AG09319 (cell line): ENCODE measurements around the gene DDI1.

Experiments used
- DNase-seq: peaks from one replicate; pipeline ENCODE4 v3.0.0-alpha.2; 2010; ENCODE audit warnings: low read depth; ENCODE audit errors: extremely low read depth
- TF ChIP-seq, protein P1 (sequence below): IDR thresholded peaks from 2 replicates; pipeline ENCODE4 v1.5.1; 2011; ENCODE audit warnings: low read depth, mild to moderate bottlenecking, inconsistent platforms, low read length, moderate library complexity

DDI1 gene

DNA sequence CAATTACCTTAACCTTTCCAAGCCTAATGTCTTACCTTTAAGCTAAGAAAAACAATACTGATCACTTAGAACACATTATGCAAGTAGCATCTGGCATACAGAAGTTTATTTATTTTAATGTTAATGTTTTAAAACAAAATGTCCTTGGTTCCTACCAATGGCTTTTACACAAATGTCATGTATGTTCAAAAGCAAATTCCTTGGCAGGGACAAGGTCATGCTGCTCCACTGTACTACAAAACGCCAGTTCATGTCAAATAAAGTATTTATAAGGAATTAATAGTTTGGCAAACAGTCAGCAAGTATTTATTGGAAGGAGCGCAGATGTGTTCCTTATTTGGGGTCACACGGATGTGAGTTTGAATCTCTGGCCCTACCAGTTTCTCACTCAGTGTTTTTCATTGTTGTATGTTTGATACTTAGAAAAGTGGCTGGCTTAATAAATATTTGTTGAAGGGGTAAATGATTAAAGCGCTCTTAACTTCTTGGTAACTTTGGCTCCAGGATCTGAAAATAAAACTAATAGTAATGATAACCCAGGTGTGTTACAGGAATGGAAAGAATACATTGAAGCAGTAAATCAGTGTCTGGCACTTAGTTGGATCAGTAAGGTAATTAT lies 18.6 kb downstream of the DDI1 start:
- TF ChIP-seq, protein P1, sequence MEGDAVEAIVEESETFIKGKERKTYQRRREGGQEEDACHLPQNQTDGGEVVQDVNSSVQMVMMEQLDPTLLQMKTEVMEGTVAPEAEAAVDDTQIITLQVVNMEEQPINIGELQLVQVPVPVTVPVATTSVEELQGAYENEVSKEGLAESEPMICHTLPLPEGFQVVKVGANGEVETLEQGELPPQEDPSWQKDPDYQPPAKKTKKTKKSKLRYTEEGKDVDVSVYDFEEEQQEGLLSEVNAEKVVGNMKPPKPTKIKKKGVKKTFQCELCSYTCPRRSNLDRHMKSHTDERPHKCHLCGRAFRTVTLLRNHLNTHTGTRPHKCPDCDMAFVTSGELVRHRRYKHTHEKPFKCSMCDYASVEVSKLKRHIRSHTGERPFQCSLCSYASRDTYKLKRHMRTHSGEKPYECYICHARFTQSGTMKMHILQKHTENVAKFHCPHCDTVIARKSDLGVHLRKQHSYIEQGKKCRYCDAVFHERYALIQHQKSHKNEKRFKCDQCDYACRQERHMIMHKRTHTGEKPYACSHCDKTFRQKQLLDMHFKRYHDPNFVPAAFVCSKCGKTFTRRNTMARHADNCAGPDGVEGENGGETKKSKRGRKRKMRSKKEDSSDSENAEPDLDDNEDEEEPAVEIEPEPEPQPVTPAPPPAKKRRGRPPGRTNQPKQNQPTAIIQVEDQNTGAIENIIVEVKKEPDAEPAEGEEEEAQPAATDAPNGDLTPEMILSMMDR = no peak
- no peak for DNase-seq

DNA sequence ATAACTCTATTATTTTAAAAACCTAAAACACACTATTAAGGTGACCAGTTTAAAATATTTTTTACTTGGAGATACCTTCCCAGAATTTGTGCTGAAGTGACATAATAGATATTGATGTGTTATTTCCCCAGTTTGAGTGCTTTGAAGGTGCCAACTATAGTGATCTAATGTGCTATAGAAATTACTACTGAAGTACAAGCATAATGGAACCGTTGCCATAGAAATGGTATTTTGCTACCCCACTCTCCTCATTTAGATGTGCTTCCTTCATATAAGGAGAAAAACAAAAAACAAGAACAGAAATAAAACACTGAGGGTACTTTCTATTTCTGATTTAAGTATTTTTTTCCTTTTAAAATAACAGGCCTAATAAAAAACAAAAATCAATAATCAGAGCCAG lies 19.2 kb downstream of the DDI1 start:
- TF ChIP-seq, protein P1 = no peak
- no peak for DNase-seq

DNA sequence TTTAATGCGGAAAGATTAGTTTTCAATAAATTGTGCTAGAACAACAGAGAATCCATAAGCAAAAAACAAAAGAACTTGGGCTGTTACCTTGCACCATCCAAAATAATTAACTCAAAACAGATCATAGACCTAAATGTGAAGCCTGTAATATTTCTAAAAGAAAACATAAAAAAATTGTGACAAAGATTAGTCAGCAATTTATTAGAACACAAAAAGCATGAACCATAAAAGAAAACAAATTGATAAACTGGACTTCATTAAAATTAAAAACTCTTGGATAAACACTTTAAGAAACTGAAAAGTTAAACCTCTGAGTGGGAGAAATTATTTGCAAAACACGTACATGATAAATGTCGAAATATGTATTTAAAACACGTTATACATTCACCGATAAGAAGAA lies 21.5 kb downstream of the DDI1 start:
- no peak for DNase-seq
- TF ChIP-seq, protein P1 = no peak

DNA sequence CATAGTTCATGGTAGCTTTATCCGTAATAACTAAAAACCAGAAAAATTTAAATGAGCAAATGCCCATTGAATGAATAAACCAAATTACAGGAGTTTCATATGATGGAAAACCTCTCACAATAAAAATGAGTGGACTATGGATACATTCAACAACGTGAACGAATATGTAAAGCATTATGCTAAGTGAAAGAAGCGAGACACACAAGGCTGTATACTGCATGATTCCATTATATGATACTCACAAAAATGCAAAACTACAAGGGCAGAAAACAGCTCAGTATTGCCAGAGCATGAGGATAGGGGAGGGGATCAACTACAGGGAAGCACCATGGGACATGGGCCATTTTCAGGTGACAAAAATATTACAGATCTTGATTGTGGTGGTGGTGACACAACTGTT lies 22.2 kb downstream of the DDI1 start:
- TF ChIP-seq, protein P1 = no peak
- no peak for DNase-seq

- DNase-seq = no peak
- TF ChIP-seq, protein P1 = no peak
These were observed 23.8 kb downstream of the DDI1 start for GRCh38 chr11:104060004-104060794.

GRCh38 chr11:104060820-104061219 lies 24.4 kb downstream of the DDI1 start:
- TF ChIP-seq, protein P1 = no peak
- no peak for DNase-seq

DNA sequence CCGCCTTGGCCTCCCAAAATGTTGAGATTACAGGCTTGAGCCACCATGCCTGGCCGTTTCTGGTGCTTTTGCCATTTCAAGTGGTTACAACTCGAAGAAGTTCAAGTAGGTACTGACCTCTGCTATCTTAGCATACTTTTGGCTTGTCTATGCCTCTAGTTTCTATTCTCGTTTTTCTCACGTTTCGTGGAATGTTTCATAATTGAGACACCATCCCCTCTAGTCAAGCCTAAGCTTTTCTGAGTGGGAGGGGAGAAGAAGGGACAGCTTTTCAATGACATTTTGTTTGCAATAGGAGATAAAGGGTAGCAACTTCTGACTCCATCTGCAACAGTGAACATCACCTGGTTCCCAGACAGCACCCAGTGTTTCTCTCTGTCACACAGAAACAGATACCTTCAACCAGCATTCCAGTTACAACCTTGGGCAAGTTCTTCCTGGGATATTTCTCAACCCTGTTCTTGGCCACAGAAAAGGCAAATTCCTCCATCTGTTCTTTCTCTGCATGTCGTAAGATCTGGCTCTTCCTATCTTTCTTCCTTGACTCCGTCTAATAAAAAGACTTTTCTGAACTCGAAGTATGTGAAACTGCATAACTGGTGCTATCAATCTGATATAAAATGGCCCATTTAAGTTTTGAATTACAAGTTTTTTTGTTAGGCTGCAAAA lies 25.5 kb downstream of the DDI1 start:
- TF ChIP-seq, protein P1 = no peak
- no peak for DNase-seq
